GM12873 (cell line): ENCODE measurements around the gene EBNA1BP2.

ENCODE experiments used
- CTCF ChIP-seq: IDR thresholded peaks from 2 replicates; pipeline ENCODE4 v1.5.1; 2012; ENCODE audit warnings: low read depth, mild to moderate bottlenecking, moderate library complexity, low read length, control low read depth; ENCODE audit not compliant: insufficient read depth; ENCODE audit errors: missing control alignments

The EBNA1BP2 gene

DNA sequence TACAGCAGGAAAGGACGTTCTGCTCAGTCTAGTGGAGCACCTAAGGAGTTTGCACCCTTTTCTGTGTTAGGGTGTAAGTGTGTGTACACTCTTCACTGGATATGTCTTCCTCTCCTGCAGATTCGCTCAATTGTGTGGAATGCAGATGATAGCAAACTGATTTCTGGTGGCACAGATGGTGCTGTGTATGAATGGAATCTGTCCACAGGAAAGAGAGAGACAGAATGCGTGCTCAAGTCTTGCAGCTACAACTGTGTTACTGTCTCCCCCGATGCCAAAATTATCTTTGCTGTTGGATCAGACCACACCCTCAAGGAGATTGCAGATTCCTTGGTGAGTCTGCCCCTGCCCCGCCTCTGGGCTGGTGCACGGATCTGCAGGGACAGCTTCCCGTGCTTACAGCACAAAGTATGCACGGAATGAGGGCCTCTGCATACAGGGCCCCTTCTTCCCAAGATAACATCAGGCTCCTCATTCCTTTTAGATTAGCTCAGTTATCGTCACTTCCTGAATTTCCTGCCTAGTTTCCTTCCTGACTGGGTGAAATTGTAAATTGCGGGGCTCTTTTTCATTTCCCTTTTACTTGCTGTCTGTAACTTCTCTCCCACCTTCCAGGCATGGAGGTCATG, 34.6 kb upstream of the EBNA1BP2 start:
- no peak for TF ChIP-seq CTCF

DNA sequence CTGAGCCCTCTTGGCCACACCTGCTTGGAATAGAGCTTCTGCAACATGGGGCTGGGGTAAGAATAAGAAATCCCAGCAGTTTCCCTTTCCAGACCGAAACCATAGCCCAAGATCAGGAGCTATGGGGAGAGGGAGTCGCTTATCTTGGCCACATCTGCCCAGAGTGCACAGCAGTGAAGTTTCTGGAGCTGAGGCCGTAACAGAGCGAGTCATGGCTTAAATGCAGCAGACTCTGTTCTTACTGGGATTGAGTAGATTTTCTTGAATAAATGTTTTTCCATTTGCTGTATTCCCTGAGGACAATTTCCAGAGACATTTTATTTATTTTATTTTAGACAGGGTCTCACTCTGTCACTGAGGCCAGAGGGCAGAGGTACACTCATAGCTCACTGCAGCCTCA, 33.6 kb upstream of the EBNA1BP2 start:
- TF ChIP-seq CTCF, result no peak

- TF ChIP-seq CTCF, result no peak
These were observed 32.3 kb upstream of the EBNA1BP2 start for GRCh38 chr1:43204394-43204793.

DNA sequence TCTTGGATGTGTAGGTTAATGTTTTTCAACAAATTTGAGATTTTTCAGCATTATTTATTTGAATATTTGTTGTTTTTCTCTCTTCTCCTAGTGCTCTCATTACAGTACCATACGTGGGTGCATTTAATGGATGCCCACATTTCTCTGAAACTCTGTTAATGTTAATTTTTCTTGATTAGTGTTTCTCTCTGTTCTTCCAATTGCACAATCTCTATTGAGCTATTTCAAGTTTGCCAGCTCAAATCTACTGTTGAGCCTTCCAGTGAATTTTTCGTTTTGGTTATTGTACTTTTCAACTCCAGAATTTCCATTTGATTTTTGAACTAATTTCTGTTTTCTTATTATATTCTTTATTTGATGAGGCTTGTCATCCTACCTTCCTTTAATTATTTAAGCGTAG, 31.8 kb upstream of the EBNA1BP2 start:
- TF ChIP-seq CTCF, result no peak

DNA sequence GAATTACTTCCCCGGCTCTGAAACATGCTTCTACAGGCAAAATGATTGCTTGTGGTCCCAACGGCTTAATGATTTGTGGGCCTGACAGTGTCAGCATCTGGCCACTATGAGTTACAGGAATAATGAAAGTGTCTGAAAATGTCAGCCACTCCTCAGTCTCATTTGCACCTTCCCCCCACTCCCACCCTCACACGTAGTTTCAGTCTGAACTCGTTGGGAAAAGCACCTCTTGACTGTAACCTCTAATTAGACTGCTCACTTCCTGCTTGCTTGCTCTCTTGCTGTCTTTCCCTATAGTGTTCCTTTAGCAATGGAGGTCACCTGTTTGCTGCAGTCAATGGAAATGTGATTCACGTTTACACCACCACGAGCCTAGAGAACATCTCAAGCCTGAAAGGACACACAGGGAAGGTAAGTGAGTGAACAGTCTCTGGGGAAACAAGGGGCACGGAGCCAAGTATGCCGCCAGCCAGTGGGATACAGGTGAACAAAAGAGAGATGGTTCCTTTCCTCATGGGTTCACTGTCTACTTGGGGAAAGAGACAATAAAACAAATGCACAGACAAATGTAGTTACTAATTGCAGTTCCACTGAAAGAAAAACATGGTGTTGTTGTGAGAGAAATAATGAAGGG, 27.1 kb upstream of the EBNA1BP2 start:
- no peak for TF ChIP-seq CTCF

GRCh38 chr1:43197343-43198127, 25.4 kb upstream of the EBNA1BP2 start:
- TF ChIP-seq CTCF, result no peak

GRCh38 chr1:43194509-43194908, 22.4 kb upstream of the EBNA1BP2 start:
- no peak for TF ChIP-seq CTCF
